SK-N-MC (cell line): Measurements from ENCODE around the gene CLDN20.

Experiments
- EZH2 ChIP-seq: fragments of 200-600 bp; sonication (generic); IDR thresholded peaks from one replicate; pipeline ENCODE4 v1.6.1; 2017; ENCODE audit warnings: antibody characterized with exemption
- FOXP2 ChIP-seq: optimal IDR thresholded peaks from 2 replicates; pipeline ENCODE3; 2011; ENCODE audit warnings: mild to moderate bottlenecking, moderate library complexity; ENCODE audit not compliant: insufficient read depth; ENCODE audit errors: extremely low read length, control extremely low read depth
- POLR2AphosphoS5 ChIP-seq: IDR thresholded peaks from 2 replicates; pipeline ENCODE4 v1.6.1; 2012; ENCODE audit warnings: mild to moderate bottlenecking, low read depth, low read length, borderline replicate concordance

DNA sequence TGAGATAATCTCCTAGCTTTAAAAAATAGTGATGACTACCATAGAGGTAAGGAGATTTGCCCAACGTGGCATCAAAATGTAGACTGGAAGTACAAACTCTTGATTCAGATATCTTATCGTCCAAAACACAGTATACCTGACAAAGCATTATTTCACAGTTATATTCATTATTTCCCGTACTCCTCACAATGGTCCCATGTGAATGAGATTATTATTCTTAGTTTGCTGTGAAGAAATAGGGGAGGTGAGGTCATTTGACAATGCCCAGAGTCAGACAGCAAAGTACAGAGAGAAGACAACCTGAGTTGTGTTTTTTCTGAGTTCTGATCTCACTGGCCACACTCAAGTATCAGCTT, 51.7 kb downstream of the CLDN20 start:
- no peak for TF ChIP-seq EZH2
- TF ChIP-seq POLR2AphosphoS5, result no peak
- no peak for TF ChIP-seq FOXP2
